H54 (cell line): ENCODE results near the gene NKX6-2.
"Not testable (repeated sequence)": the region's sequence is repeated elsewhere in the genome, so short reads cannot be mapped to it uniquely, and the experiment has no call there.

Experiments used
- DNase-seq: peaks from one replicate; pipeline ENCODE4 v3.0.0; 2011; ENCODE audit warnings: low spot score, mixed read lengths; ENCODE audit not compliant: insufficient read length
- FAIRE-seq: peaks from 3 replicates; lab custom pipeline; 2011; peaks lifted over from hg19 to GRCh38; lab: Jason Lieb, UNC
- POLR2A ChIP-seq: IDR thresholded peaks from 2 replicates; pipeline ENCODE4 v1.6.1; 2011; ENCODE audit warnings: low read depth, mild to moderate bottlenecking, low read length

NKX6-2 gene

DNA sequence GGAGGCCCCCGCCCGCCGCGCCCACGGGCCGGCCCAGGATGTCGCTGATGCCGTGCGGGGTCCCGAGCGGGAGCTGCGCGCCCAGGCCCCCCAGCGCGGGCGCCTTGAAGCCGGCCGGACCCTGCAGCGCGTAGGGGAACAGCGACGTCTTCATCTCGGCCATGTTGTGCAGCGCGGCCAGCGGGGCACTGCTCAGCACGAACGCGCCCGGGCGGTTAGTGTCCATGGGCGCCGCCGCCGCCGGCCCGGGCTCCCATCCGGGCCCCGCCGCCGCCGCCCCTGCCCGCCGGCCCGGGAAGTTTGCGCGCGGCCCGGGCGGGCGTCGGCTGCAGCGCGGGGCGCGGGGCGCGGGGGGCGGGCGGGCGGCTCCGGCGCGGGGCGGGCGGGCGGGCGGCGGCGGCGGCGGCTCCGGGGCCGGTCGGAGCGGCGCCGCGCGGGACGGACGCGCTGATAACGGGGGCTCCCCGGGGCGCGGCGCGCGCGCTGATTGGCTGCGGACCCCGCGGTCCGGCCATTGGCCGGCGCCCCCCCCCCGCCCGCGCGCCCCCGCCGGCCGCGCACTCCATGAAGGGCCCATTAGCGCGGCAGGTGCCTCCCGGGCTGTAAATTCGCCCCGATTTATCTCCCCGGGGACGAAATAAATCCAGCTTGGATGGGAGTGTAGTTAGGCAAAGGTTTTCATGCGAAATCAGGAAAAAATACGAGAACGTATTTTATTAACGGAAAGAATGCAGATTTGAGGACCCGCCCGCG is at the start of gene NKX6-2:
Gene NKX6-2, minus strand, starts transcription at position 425 of the 753 bp plus-strand sequence. Its CDS starts 199 bp downstream, at position 226.
- FAIRE-seq (no peak), DNase-seq (no peak)
- TF ChIP-seq POLR2A: no peak

DNA sequence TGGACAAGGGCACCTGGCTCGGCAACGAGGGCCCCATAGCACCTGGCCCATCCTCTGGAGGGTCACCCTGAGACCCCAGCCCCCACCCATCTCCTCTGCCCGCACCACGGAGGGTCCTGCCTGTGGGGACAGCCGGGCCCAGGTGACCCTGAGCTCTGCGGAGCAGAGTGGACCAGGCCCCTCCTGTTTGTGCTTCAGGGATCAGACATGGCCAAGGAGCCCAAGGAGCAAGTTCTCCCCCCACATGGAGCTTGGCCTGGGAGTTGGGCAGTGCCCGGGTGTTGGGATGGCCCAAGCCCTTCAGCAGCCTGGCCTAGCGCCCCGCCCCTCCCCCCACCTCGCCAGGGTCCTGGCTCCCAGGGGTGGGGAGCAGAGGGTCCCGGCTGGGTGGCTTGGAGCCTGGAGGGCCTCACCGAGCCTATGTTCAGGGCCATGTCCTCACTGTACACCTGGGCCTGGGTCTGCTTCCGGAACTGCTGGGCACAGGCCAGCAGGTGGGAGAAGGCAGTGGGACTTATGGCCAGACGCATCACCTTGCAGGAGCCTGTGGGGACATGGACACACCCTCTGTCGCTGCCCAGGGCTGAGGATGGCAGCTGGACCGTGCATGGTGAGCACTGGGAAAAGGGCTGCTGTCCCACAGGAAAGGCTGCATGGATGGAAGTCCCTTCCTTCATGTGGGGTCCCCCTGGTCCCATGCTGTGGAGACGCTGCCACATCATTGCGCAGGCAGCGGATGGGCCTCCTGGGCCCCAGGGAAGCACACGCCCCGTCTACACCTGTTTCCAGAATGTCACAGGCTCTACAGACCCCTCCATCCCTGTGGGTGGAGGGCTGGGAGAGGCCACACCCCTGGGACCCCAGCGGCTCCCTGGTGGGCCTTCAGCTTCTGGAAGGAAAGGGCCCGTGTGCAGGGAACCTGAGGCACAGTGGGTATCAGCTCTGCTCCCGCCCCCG is 49.2 kb upstream of the NKX6-2 start:
- DNase-seq: no peak
- no peak for FAIRE-seq
- TF ChIP-seq POLR2A: no peak

DNA sequence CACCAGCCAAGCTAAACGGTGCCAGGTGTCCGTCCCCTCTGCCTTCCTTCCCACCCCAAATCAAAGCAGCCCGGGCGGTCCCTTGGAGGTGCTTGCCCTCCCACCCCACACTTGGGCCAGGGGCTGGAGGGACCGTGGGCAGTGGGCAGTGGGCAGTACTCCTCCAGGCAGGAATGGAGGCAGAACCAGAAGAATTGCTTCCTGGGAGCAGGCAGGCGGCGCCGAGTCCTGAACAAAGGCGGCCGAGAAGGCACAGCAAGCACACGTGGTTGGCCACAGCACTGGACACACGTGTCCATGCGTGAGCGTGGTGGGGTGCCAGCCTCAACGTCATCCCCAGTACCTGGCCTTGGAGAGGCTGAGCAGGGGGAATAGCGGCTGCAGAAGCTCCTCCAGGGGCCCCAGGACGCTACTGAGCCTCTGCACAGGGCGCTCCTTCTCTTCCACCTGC is 48.4 kb upstream of the NKX6-2 start:
- DNase-seq (no peak), FAIRE-seq (no peak)
- no peak for TF ChIP-seq POLR2A

DNA sequence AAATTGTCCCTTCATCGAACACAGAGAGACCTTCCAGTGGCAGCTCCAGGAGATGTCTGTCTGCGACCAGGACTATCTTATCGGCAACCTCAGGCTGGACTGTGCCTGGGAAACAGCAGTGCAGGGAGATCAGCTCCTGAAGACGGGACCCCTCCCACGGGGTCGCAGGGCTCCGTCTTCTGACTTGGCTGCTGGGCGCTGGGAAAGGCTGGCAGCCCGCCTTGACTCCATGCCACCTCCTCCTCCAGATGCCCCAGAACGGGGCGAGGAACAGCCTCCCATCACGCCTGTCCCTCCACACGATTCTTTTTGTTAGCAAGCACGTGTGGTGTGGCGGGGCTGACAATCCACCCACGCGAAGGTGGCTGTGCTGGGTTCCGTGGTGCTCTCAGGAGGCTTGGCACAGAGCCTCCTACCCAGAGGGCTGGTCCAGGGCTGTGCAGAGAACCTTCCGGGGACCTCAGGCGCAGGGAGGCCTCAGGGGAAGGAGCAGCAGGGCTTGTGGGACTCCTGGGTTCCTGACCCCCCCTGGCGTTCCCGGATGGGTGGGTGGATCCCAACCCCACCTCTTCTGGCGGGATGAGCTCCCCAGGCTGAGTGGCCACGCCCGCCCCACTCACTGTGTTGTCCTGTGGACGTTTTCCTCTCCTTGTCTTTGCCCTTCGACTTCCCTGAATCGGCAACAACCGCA is 47.6 kb upstream of the NKX6-2 start:
- no peak for DNase-seq
- TF ChIP-seq POLR2A: no peak

DNA sequence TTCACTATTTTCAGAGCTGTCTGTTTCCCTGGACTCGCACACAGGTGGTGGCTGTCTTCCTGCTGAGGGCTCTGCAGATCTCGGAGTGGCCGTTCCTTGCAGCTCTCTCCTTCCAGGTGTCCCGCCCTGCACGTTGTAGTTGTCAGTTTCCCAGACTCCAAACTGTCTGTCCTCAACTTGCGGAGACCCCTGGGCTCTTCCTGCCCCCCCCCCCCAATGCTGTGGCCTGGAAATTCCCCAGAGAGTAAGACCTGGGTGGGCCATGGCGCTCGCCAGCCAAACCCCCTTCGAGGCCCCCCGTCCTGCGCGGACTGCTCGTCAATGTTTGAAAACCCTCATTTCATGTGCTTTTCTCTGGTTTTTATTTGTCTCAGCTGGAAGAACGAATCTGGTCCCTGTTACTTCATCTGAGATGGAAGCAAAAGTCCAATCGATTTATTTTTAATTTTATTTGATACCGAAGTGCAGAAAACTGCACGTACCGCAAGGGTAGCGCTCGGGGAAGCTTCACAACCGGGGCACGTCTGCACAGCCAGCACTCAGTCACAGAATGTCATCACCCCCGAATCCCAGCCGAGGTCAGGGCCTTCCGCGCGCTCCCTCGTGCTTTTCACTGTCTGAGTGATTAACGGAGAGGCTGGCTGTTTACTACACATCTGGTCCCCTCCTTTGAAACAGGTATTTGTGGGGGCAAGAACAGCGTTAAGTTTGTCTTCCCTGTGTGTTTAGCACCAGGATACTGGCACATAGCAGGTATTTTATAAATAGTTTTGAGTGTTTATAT is 46.4 kb upstream of the NKX6-2 start:
- FAIRE-seq: no peak
- DNase-seq: no peak
- TF ChIP-seq POLR2A: no peak

More for the DNA sequence above, 47.6 kb upstream of the NKX6-2 start:
- no peak for FAIRE-seq

DNA sequence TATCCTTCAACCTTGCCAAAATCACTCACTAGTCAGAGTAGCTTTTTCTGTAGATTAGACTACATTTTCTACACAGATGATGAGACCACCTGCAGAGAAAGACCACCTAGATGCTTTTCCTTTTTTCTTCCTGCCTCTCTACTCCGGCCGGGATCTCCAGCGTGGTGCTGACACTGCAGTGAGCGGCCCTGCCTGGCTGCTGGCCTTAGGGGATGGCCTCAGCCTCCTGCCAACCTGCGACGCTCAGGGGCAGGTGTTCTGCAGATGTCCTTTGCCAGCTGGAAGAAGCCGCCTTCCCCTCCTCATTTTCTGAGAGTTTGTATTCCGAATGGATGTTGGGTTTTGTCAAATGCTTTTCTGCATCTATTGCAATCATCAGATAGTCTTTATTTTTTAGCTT is 43.5 kb upstream of the NKX6-2 start:
- FAIRE-seq: no peak
- DNase-seq: no peak
- no peak for TF ChIP-seq POLR2A

DNA sequence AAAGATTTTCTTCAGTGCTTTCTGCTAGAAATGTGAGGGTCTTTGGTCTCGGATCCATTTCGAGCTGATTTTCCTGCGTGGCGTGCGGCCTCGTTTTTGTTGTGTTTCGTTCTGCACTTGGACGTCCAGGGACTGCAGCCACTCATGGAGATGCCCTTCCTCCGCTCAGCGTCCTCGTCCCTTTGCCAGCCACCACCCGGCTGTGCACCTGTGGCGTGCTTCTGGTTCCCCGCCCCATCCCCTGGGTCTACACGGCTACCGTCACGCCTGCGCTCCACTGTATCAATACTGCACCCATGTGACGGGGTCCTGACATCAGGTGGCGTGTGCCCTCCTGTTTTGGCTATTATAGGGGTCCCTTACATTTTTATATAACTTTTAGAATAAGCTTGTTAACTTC is 42.7 kb upstream of the NKX6-2 start:
- FAIRE-seq (no peak), DNase-seq (no peak)
- TF ChIP-seq POLR2A: no peak

DNA sequence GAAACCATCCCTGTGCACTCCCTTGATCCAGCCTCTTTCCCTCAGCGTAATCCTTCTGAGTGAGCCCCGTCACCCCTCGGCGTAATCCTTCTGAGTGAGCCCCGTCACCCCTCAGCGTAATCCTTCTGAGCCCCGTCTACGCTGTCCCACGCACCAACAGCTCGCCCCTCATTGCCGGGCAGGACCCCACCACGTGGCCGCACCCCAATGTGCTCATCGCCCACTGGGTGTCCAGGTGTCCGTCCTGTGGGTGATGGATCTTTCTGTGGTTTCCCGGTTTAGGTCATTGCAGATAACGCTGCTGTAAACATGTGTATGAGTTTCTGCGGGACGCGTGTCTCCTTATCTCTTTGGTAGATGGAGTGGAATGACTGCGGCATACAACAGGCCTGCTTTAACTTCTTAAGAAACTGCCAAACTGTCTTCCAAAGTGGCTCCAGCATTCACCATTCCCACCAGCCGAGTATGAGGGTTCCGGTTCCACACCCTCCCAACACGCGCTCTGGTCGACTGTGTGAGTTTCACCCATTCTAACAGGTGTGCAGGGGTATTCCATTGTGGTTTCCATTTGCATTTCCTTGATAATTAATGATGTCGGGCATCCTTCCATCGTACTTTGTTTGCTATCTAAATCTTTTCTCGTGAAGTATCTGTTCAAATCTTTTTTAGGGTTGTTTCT is 42.1 kb upstream of the NKX6-2 start:
- no peak for FAIRE-seq
- no peak for DNase-seq
- no peak for TF ChIP-seq POLR2A

DNA sequence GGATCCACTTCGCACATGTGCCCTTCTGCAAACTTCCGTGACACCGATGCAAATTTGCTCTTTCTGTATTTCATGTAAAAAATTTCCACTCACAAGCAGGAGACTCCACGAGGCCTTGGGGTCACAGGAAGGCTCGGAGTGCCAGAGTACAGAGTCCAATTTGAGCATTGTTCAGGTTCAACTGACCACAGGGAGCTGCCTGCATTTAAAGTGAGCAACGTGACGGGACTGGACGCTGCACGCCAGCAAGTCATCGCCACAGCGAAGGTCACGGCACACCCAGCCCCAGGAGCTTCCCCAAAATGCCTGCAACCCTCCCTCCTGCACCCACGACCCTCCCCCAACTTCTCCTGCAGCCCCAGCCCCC is 41.5 kb upstream of the NKX6-2 start:
- DNase-seq (no peak), FAIRE-seq (no peak)
- TF ChIP-seq POLR2A: no peak

DNA sequence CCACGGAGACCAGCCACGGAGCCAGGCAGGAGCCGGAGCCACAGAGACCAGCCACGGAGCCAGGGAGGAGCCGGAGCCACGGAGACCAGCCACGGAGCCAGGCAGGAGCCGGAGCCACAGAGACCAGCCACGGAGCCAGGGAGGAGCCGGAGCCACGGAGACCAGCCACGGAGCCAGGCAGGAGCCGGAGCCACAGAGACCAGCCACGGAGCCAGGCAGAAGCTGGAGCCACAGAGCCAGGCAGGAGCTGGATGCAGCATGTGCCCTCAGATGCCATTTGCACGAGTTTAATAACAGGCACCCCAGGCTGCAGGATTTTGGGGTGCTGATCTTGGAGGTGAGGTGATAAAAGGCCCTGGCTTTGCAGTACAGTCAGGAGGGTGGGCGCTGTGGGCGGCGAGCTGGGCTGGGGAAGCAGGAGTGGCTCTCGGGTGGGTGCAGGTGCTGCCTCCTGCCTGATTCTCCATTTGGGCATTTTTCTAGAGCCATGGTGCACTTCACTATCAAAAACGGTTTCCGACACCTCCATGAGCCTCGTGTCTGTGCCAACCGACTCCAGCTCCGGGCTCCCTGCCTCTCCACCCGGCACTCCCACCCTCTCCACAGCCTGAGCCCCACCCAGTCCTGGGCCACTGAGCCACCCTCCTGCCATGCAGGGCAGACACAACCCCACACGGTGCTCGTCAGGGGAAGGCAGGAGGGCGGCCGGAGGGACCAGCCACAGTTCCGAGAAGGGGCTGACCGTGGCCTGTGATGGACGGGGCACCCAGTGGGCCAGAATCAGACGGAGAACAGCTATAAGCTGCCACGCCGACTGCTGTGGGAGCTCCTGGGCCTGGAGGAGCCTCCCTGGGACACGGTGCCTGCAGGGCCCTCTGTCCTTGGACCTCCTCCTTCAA is 40.8 kb upstream of the NKX6-2 start:
- no peak for TF ChIP-seq POLR2A
- no peak for FAIRE-seq
- no peak for DNase-seq

DNA sequence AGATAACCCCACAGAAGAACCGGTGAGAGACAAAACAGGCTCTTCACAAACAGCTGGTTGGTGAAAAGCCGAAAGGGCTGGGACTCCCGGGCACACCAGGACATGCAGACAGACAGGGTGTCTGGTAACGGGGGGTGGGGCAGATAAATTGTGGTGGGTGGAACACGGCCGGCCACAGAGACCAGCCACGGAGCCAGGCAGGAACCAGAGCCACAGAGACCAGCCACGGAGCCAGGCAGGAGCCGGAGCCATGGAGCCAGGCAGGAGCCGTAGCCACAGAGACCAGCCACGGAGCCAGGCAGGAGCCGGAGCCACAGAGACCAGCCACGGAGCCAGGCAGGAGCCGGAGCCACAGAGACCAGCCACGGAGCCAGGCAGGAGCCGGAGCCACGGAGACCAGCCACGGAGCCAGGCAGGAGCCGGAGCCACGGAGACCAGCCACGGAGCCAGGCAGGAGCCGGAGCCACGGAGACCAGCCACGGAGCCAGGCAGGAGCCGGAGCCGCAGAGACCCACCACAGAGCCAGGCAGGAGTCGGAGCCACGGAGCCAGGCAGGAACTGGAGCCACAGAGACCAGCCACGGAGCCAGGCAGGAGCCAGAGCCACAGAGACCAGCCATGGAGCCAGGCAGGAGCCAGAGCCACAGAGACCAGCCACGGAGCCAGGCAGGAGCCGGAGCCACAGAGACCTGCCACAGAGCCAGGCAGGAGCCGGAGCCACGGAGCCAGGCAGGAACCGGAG is 40.0 kb upstream of the NKX6-2 start:
- DNase-seq, FAIRE-seq: not testable (repeated sequence)
